Adrenal gland (tissue), 5 donors: ENCODE measurements around the gene SDC3.

Experiments
- POLR2A ChIP-seq, 2 donors: fragments of 450-650 bp; IDR thresholded peaks; one replicate each; pipeline ENCODE4 v1.6.1; 2017; ENCODE audit warnings: antibody characterized with exemption in 2 of 2, mild to moderate bottlenecking in 2 of 2, moderate library complexity in 1 of 2
- TF ChIP-seq, protein P1 (sequence below), 6 experiments: fragments of 450-650 bp in 4 of 6; fragments of 200-600 bp in 2 of 6; sonication (generic) in 1 of 6; IDR thresholded peaks; 1 replicate in 5 of 6; 2 replicates in 1 of 6; pipeline versions ENCODE4 v1.5.1 to v1.8.0; 2016 to 2021; ENCODE audit warnings: antibody characterized with exemption in 6 of 6, mild to moderate bottlenecking in 2 of 6, moderate library complexity in 1 of 6
- donor health status: DM: no; HTN: no; CAD: no.

DNA sequence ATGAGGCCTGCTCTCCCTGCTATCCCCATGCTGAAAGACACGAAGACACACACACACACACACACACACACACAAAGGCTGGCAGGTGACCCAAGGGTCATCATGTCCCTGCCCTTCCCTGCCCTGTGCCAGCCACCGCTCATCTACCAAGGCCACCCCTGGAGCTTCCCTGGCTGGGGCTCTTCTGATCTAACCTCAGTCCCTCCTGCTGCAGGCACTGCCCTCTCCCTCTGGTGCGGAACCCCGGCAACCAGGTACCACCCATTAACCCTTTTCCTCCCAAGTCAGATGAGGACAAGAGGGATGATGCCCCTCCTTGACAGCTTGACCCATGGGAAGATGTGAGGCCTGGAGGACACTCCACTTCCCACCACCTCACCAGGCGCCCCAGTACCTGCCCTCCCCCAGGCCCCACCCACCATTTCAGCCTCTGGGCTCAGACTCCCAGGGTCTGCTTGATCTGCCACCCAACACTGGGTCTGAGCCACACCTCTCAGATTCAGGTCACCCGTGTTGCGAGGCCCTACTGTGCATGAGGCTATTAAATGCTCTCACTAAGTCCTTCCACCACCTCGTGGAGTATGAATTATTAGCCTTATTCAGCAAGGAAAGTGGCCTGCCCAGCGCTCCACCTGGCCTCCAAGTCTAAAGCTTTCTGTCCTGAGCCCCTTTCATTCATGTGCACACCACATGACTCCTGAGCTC, 2.5 kb downstream of the SDC3 start:
- TF ChIP-seq, protein P1, sequence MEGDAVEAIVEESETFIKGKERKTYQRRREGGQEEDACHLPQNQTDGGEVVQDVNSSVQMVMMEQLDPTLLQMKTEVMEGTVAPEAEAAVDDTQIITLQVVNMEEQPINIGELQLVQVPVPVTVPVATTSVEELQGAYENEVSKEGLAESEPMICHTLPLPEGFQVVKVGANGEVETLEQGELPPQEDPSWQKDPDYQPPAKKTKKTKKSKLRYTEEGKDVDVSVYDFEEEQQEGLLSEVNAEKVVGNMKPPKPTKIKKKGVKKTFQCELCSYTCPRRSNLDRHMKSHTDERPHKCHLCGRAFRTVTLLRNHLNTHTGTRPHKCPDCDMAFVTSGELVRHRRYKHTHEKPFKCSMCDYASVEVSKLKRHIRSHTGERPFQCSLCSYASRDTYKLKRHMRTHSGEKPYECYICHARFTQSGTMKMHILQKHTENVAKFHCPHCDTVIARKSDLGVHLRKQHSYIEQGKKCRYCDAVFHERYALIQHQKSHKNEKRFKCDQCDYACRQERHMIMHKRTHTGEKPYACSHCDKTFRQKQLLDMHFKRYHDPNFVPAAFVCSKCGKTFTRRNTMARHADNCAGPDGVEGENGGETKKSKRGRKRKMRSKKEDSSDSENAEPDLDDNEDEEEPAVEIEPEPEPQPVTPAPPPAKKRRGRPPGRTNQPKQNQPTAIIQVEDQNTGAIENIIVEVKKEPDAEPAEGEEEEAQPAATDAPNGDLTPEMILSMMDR (IDR thresholded peaks at IDR 0.05) = no peak
- peak in 1 of 2 donors; percentile 15 for TF ChIP-seq POLR2A (IDR thresholded peaks at IDR 0.05)
